Measurements from ENCODE around the gene TPT1. TPM values are rescaled to one million over a fixed set of nuclear protein-coding genes. Genes with fewer than 3 reads are reported as not detected.

The TPT1 gene
- total and polyA plus RNA-seq, 2 of the 13 experiments (the other 11 are each of a cell fraction or from before 2014, with no cell fraction given) = 2,953 to 3,594 TPM

GRCh38 chr13:45370922-45371406 is 30.0 kb upstream of the TPT1 start (continued):
- TF ChIP-seq FOXK1 (CRISPR knock-in tag; IDR thresholded peaks at IDR 0.05; ENCODE audit: borderline replicate concordance, low read depth) (no peak), ZIK1 (CRISPR knock-in tag; IDR thresholded peaks at IDR 0.05; ENCODE audit: borderline replicate concordance, low read depth) (no peak), ZMYM3 (CRISPR knock-in tag; IDR thresholded peaks at IDR 0.05) (no peak), YEATS2 (CRISPR knock-in tag; IDR thresholded peaks at IDR 0.05; ENCODE audit: borderline replicate concordance) (no peak)

GRCh38 chr13:45369116-45369515 is 28.1 kb upstream of the TPT1 start:
- H3K9me3 ChIP-seq (ENCODE audit: low read length) = no peaks in the 10 kb centered on the region
- ChIA-PET CTCF (ENCODE audit: low intra/inter-chr PET ratio, low total read pairs) (no interaction called here), POLR2A (no interaction called here)
- H3K4me2 ChIP-seq (ENCODE audit: low read depth, low read length) = no peak overlapping the region
- ATAC-seq = no peak
- FAIRE-seq = no peak
- no peak overlapping the region for H3K9ac ChIP-seq (ENCODE audit: insufficient read depth, low read depth, low read length)
- no peak overlapping the region for H3K4me3 ChIP-seq (replicated peaks in 1 of 3; ENCODE audit: insufficient read depth in 1 of 3, low read depth in 2 of 3, low read length in 3 of 3)
- BruUV-seq (replicated peaks) = no TSS peak
- in situ Hi-C loops (cut with HindIII; ENCODE audit: extremely low pct_ligation_motif_present, low pct_unique_long_range_greater_than_20kb) (no loop called here), intact Hi-C loops (cut with micrococcal nuclease; ENCODE audit: unreplicated experiment) (no loop called here)
- H3K36me3 ChIP-seq (replicated peaks in 1 of 2; ENCODE audit: control insufficient read depth in 1 of 2, insufficient read depth in 2 of 2, low read length in 2 of 2) = peaks cover 2 to 11% of the 10 kb centered on the region in 2 experiments; a peak in 4 of 5 replicates
- H3K79me2 ChIP-seq (ENCODE audit: insufficient read depth, low read length) = no peaks in the 10 kb centered on the region
- H3K27me3 ChIP-seq (ENCODE audit: control insufficient read depth in 1 of 2, insufficient read depth in 2 of 2, low read length in 2 of 2) = no peaks in the 10 kb centered on the region
- DNase-seq (ENCODE audit: low spot score) = no peak
- no peaks in the 10 kb centered on the region for H4K20me1 ChIP-seq (ENCODE audit: insufficient read depth, low read length)
- H3K27ac ChIP-seq (ENCODE audit: extremely low read length, insufficient read depth, low read length) = no peak overlapping the region
- 98% methylated on average over 4 of the region's 4 CpGs for WGBS (ENCODE audit: low lambda C conversion rate)
- H2AFZ ChIP-seq (ENCODE audit: low read length) = no peak overlapping the region
- H3K4me1 ChIP-seq (ENCODE audit: insufficient read depth, low read length) = peaks cover 18% of the 10 kb centered on the region
- TF ChIP-seq CC2D1A (CRISPR knock-in tag; IDR thresholded peaks at IDR 0.05) = no peak
- no peak for TF ChIP-seq MXD4 (CRISPR knock-in tag; IDR thresholded peaks at IDR 0.05)
- no peak for TF ChIP-seq FOXK2 (IDR thresholded peaks at IDR 0.05)
- TF ChIP-seq KLF13 (CRISPR knock-in tag; IDR thresholded peaks at IDR 0.05) = no peak
- TF ChIP-seq, protein P1, sequence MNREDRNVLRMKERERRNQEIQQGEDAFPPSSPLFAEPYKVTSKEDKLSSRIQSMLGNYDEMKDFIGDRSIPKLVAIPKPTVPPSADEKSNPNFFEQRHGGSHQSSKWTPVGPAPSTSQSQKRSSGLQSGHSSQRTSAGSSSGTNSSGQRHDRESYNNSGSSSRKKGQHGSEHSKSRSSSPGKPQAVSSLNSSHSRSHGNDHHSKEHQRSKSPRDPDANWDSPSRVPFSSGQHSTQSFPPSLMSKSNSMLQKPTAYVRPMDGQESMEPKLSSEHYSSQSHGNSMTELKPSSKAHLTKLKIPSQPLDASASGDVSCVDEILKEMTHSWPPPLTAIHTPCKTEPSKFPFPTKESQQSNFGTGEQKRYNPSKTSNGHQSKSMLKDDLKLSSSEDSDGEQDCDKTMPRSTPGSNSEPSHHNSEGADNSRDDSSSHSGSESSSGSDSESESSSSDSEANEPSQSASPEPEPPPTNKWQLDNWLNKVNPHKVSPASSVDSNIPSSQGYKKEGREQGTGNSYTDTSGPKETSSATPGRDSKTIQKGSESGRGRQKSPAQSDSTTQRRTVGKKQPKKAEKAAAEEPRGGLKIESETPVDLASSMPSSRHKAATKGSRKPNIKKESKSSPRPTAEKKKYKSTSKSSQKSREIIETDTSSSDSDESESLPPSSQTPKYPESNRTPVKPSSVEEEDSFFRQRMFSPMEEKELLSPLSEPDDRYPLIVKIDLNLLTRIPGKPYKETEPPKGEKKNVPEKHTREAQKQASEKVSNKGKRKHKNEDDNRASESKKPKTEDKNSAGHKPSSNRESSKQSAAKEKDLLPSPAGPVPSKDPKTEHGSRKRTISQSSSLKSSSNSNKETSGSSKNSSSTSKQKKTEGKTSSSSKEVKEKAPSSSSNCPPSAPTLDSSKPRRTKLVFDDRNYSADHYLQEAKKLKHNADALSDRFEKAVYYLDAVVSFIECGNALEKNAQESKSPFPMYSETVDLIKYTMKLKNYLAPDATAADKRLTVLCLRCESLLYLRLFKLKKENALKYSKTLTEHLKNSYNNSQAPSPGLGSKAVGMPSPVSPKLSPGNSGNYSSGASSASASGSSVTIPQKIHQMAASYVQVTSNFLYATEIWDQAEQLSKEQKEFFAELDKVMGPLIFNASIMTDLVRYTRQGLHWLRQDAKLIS (CRISPR knock-in tag; IDR thresholded peaks at IDR 0.05) = no peak
- TF ChIP-seq ZBTB43 (CRISPR knock-in tag; conservative IDR thresholded peaks at IDR 0.05) = no peak
- no peak for TF ChIP-seq ZNF720 (CRISPR knock-in tag; IDR thresholded peaks at IDR 0.05)
- TF ChIP-seq MLXIP (CRISPR knock-in tag; IDR thresholded peaks at IDR 0.05; ENCODE audit: borderline replicate concordance) = no peak
- no peak for TF ChIP-seq SOX5 (CRISPR knock-in tag; IDR thresholded peaks at IDR 0.05; ENCODE audit: borderline replicate concordance)
- TF ChIP-seq GTF2F1 (IDR thresholded peaks at IDR 0.05; ENCODE audit: low read length) = no peak
- no peak for TF ChIP-seq ZNF230 (CRISPR knock-in tag; IDR thresholded peaks at IDR 0.05)
- no peak for TF ChIP-seq IRF1 (CRISPR knock-in tag; IDR thresholded peaks at IDR 0.05; ENCODE audit: low read depth)

Measured in HepG2 (cell line).